ENCODE data around the gene AQP1. TPM values are rescaled to one million over a fixed set of nuclear protein-coding genes. Genes with fewer than 3 reads are reported as not detected.

AQP1 gene
- total RNA-seq = 1.6 and 2.5 TPM in 2 replicates

DNA sequence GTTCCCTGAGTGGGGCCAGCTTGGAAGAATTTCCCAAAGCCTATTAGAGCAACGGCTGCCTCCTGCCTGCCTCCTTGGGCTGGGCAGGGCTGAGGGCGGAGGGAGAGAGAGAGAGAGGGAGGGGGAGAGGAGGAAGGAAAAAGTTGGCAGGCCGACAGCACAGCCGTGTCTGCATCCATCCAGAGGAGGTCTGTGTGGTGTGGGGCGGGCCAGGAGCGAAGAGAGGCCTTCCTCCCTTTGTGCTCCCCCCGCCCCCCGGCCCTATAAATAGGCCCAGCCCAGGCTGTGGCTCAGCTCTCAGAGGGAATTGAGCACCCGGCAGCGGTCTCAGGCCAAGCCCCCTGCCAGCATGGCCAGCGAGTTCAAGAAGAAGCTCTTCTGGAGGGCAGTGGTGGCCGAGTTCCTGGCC lies at the start of gene AQP1:
Gene AQP1, plus strand, starts transcription at position 293 of the 409 bp plus-strand sequence. Its CDS starts 57 bp downstream, at position 350.
- no peak for TF ChIP-seq CTCF (IDR thresholded peaks at IDR 0.05; ENCODE audit: insufficient read depth, low read length, poor library complexity, severe bottlenecking)
- DNase-seq (ENCODE audit: low read depth) = no peak
- H3K4me3 ChIP-seq (ENCODE audit: low read depth, low read length) = no peak within 1 kb of the TSS
- no peaks in the 10 kb centered on the region for H3K36me3 ChIP-seq (ENCODE audit: control insufficient read depth, insufficient read depth, low read length)
- H3K27me3 ChIP-seq (ENCODE audit: control insufficient read depth, insufficient read depth, low read length) = no peaks in the 10 kb centered on the region

DNA sequence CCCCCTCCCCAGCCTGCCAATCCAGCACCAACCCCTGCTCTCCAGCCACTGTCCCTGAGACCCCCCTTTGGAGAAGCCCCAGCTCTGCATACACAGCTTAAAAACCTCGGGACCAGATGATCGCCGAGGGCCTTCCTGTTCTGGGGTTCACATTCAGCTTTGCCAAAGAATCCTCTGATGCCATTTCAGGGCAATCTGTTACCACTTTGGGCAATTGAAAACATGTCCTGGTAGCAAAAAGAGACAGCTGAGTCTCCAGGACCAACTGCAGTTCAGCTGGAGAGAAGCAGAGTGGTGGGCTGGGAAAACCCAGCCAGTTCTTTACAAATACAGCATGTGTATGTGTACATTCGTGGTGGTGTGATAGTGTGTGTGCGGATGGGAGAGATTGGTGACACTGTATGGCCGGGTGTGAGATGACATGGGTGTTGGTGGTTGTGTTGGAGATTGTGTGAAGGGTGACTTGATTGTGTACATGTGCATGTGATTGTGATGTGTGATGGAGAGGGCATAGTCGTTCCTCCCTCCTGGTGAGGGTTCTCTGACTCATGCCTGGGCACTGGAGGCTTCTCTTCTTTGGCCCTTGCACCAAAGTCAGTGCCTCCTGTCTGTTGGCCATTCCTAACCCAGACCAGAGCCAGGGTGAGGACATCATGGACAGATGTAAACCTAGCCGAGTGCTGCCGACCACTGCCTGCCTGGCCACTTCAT lies 48.5 kb upstream of the AQP1 start:
- no peak overlapping the region for H3K4me3 ChIP-seq (ENCODE audit: low read depth, low read length)
- no peaks in the 10 kb centered on the region for H3K36me3 ChIP-seq (ENCODE audit: control insufficient read depth, insufficient read depth, low read length)
- no peak for DNase-seq (ENCODE audit: low read depth)
- no peaks in the 10 kb centered on the region for H3K27me3 ChIP-seq (ENCODE audit: control insufficient read depth, insufficient read depth, low read length)
- no peak for TF ChIP-seq CTCF (IDR thresholded peaks at IDR 0.05; ENCODE audit: insufficient read depth, low read length, poor library complexity, severe bottlenecking)

GRCh38 chr7:30863706-30864035 lies 48.0 kb upstream of the AQP1 start:
- no peak for TF ChIP-seq CTCF (IDR thresholded peaks at IDR 0.05; ENCODE audit: insufficient read depth, low read length, poor library complexity, severe bottlenecking)
- no peak for DNase-seq (ENCODE audit: low read depth)
- H3K27me3 ChIP-seq (ENCODE audit: control insufficient read depth, insufficient read depth, low read length) = no peaks in the 10 kb centered on the region
- no peak overlapping the region for H3K4me3 ChIP-seq (ENCODE audit: low read depth, low read length)
- H3K36me3 ChIP-seq (ENCODE audit: control insufficient read depth, insufficient read depth, low read length) = no peaks in the 10 kb centered on the region

- Histone ChIP-seq H3K36me3 (ENCODE audit: control insufficient read depth, insufficient read depth, low read length) (no peaks in the 10 kb centered on the region), H3K27me3 (ENCODE audit: control insufficient read depth, insufficient read depth, low read length) (no peaks in the 10 kb centered on the region), H3K4me3 (ENCODE audit: low read depth, low read length) (no peak overlapping the region)
- TF ChIP-seq CTCF (IDR thresholded peaks at IDR 0.05; ENCODE audit: insufficient read depth, low read length, poor library complexity, severe bottlenecking) = no peak
- no peak for DNase-seq (ENCODE audit: low read depth)
Measured at GRCh38 chr7:30864101-30864500, 47.6 kb upstream of the AQP1 start.

- no peaks in the 10 kb centered on the region for H3K36me3 ChIP-seq (ENCODE audit: control insufficient read depth, insufficient read depth, low read length)
- H3K4me3 ChIP-seq (ENCODE audit: low read depth, low read length) = no peak overlapping the region
- DNase-seq (ENCODE audit: low read depth) = no peak
- no peaks in the 10 kb centered on the region for H3K27me3 ChIP-seq (ENCODE audit: control insufficient read depth, insufficient read depth, low read length)
- no peak for TF ChIP-seq CTCF (IDR thresholded peaks at IDR 0.05; ENCODE audit: insufficient read depth, low read length, poor library complexity, severe bottlenecking)
Measured at GRCh38 chr7:30865076-30865475, 46.6 kb upstream of the AQP1 start.

DNA sequence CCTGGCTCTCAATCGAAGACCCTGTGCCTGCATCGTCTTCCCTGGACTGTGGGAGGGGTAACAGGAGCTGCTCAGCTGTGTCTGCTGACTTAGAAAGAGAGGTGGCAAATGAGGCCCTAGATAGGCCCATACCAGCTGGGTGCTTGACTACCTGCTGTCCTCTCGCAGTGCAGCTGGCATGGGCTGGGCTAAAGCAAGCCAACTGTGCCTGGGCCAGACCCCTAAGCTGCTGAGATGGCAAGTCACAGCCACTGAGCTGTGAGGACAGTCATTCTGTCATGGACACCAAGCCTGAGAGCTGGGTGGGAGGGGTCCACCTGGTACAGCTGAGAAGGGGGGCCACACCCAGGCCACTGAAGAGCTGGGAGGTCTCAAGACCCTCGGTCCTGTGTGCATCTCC lies 45.8 kb upstream of the AQP1 start:
- TF ChIP-seq CTCF (IDR thresholded peaks at IDR 0.05; ENCODE audit: insufficient read depth, low read length, poor library complexity, severe bottlenecking) = no peak
- H3K27me3 ChIP-seq (ENCODE audit: control insufficient read depth, insufficient read depth, low read length) = no peaks in the 10 kb centered on the region
- no peaks in the 10 kb centered on the region for H3K36me3 ChIP-seq (ENCODE audit: control insufficient read depth, insufficient read depth, low read length)
- no peak for DNase-seq (ENCODE audit: low read depth)
- H3K4me3 ChIP-seq (ENCODE audit: low read depth, low read length) = no peak overlapping the region

Measured in kidney epithelial cell (primary cell).